K562 (cell line): ENCODE measurements around the gene SLC45A3. TPM values are rescaled to one million over a fixed set of nuclear protein-coding genes. Genes with fewer than 3 reads are reported as not detected.
A peak's percentile ranks its signal among the peaks of the same experiment; 100 is the strongest.

Experiments used
- CREB3 ChIP-seq: fragments of 450-650 bp; conservative IDR thresholded peaks from 2 replicates; pipeline ENCODE4 v1.6.1; 2016; ENCODE audit warnings: missing genetic modification characterization, low read depth, mild to moderate bottlenecking, missing compliant biosample characterization, moderate library complexity
- DEAF1 ChIP-seq: fragments of 450-650 bp; formaldehyde crosslinking; IDR thresholded peaks from 2 replicates; pipeline ENCODE4 v1.4.0; 2020; ENCODE audit warnings: mild to moderate bottlenecking, moderate library complexity
- E2F8 ChIP-seq: fragments of 450-650 bp; IDR thresholded peaks from 2 replicates; pipeline ENCODE4 v1.7.1; 2018; ENCODE audit warnings: mild to moderate bottlenecking, low read depth; ENCODE audit not compliant: partially characterized antibody
- EP300 ChIP-seq: IDR thresholded peaks from 2 replicates; pipeline ENCODE4 v1.6.1; 2012; ENCODE audit warnings: low read length, improper control_type of control experiment
- EZH2 ChIP-seq: IDR thresholded peaks from 2 replicates; pipeline ENCODE4 v1.6.1; 2012; ENCODE audit warnings: low read depth, mild to moderate bottlenecking, inconsistent platforms, low read length, borderline replicate concordance
- FOSL1 ChIP-seq: fragments of 200-800 bp; sonication (Bioruptor generic); conservative IDR thresholded peaks from 2 replicates; pipeline ENCODE4 v1.6.1; 2016; ENCODE audit warnings: missing genetic modification characterization, missing compliant biosample characterization
- GTF2A2 ChIP-seq: IDR thresholded peaks from 2 replicates; pipeline ENCODE4 v1.6.1; 2016; ENCODE audit warnings: mild to moderate bottlenecking, missing genetic modification characterization, missing compliant biosample characterization
- GTF2F1 ChIP-seq: IDR thresholded peaks from 2 replicates; pipeline ENCODE4 v1.6.1; 2011; ENCODE audit warnings: low read depth, low read length, improper control_type of control experiment
- HSF4 ChIP-seq: fragments of 250-450 bp; sonication (Bioruptor Pico); IDR thresholded peaks from 2 replicates; pipeline ENCODE4 v2.1.2; 2022; ENCODE audit warnings: mild to moderate bottlenecking, moderate library complexity, borderline replicate concordance
- JUN ChIP-seq, 2 experiments: sonication (generic) in 1 of 2; formaldehyde crosslinking in 1 of 2; IDR thresholded peaks; 2 replicates each; pipeline versions ENCODE4 v1.6.1 to v1.8.0; 2012 to 2022; ENCODE audit warnings: borderline replicate concordance in 2 of 2, mild to moderate bottlenecking in 2 of 2, improper control_type of control experiment in 1 of 2, low read depth in 1 of 2, low read length in 1 of 2, missing genetic modification reagents in 1 of 2
- NFIC ChIP-seq: fragments of 450-650 bp; IDR thresholded peaks from 2 replicates; pipeline ENCODE4 v1.6.1; 2017; ENCODE audit warnings: mild to moderate bottlenecking, inconsistent platforms
- PYGO2 ChIP-seq: fragments of 450-650 bp; IDR thresholded peaks from 2 replicates; pipeline ENCODE4 v1.6.1; 2016; ENCODE audit warnings: mild to moderate bottlenecking, missing genetic modification characterization, moderate library complexity, missing compliant biosample characterization
- RBM34 ChIP-seq: fragments of 200-400 bp; formaldehyde crosslinking; IDR thresholded peaks from 2 replicates; pipeline ENCODE4 v1.6.1; 2018; ENCODE audit warnings: low read length, borderline replicate concordance; ENCODE audit not compliant: insufficient read depth
- RHOXF2B ChIP-seq: fragments of 250-450 bp; sonication (Bioruptor Pico); conservative IDR thresholded peaks from 2 replicates; pipeline ENCODE4 v1.5.1; 2021
- SRSF7 ChIP-seq: fragments of 200-400 bp; formaldehyde crosslinking; optimal IDR thresholded peaks from 2 replicates; pipeline ENCODE3; 2017; ENCODE audit warnings: mild to moderate bottlenecking, low read depth, low read length
- XRCC3 ChIP-seq: fragments of 450-650 bp; IDR thresholded peaks from 2 replicates; pipeline ENCODE4 v1.6.1; 2017; ENCODE audit warnings: mild to moderate bottlenecking, moderate library complexity
- XRCC5 ChIP-seq: fragments of 200-400 bp; formaldehyde crosslinking; IDR thresholded peaks from 2 replicates; pipeline ENCODE4 v1.6.1; 2017; ENCODE audit warnings: low read depth, mild to moderate bottlenecking, low read length
- ZFP91 ChIP-seq: sonication (generic); formaldehyde crosslinking; IDR thresholded peaks from 2 replicates; pipeline ENCODE4 v1.8.0; 2022; ENCODE audit warnings: mild to moderate bottlenecking, missing genetic modification reagents
- ZNF586 ChIP-seq: fragments of 450-650 bp; formaldehyde crosslinking; conservative IDR thresholded peaks from 2 replicates; pipeline ENCODE4 v1.4.0; 2020; ENCODE audit warnings: mild to moderate bottlenecking, moderate library complexity
- ZNF780A ChIP-seq: fragments of 250-450 bp; sonication (Bioruptor Pico); IDR thresholded peaks from 2 replicates; pipeline ENCODE4 v1.5.0; 2021; ENCODE audit warnings: mild to moderate bottlenecking
- polyA plus RNA-seq, 8 experiments: library from polyadenylated mRNA; depleted of rRNA in 4 of 8; stranded (reverse) in 5 of 8; unstranded in 3 of 8; fragments of >200 nt; fragmentation: Nextera tagmentation in 2 of 8; fragmentation: Illumina TruSeq in 1 of 8; extraction: Ambion mirVana in 2 of 8; extraction: Trizol in 1 of 8; gene quantifications; 2 replicates each; pipeline versions ENCODE4 v1.2.1 to v1.2.3, GENCODE V29; 2011 to 2014; ENCODE audit warnings: inconsistent platforms in 1 of 8, missing spikeins in 1 of 8
- total RNA-seq, 7 experiments: library from RNA; depleted of rRNA in 6 of 7; stranded (reverse); fragments of >200 nt in 6 of 7; fragmentation: Illumina TruSeq in 2 of 7; extraction: Trizol in 2 of 7; gene quantifications; 2 replicates each; pipeline versions ENCODE4 v1.2.1 to v1.2.3, GENCODE V29; 2011 to 2021; ENCODE audit warnings: low replicate concordance in 1 of 7

Gene SLC45A3
- total and polyA plus RNA-seq, 9 of the 15 experiments (the other 6 are each of a cell fraction or from before 2014, with no cell fraction given): 0.06 to 3.3 (median 1.3) TPM

- TF ChIP-seq JUN (IDR thresholded peaks at IDR 0.05; ENCODE audit: borderline replicate concordance, low read depth, low read length): no peak
- TF ChIP-seq JUN (CRISPR knock-in tag; IDR thresholded peaks at IDR 0.05; ENCODE audit: borderline replicate concordance): no peak
- peak; percentile 61 for TF ChIP-seq EP300
- TF ChIP-seq GTF2A2 (tag): no peak
- TF ChIP-seq EZH2: no peak
- no peak for TF ChIP-seq GTF2F1
- TF ChIP-seq XRCC3: no peak
- 0 out of 2 replicates have a peak, but pooled peaks have one; percentile 5 for TF ChIP-seq DEAF1 (CRISPR knock-in tag)
- peak; percentile 28; the same call in 1 of the 2 replicates for TF ChIP-seq NFIC
- TF ChIP-seq CREB3: no peak
- peak; percentile 26 for TF ChIP-seq E2F8
- no peak for TF ChIP-seq ZNF780A (CRISPR knock-in tag)
- TF ChIP-seq SRSF7: no peak
- TF ChIP-seq RHOXF2B (CRISPR knock-in tag): no peak
- no peak for TF ChIP-seq HSF4 (CRISPR knock-in tag)
- TF ChIP-seq FOSL1: peak; percentile 89
- TF ChIP-seq ZFP91: no peak
- TF ChIP-seq PYGO2 (tag): no peak
- TF ChIP-seq ZNF586 (CRISPR knock-in tag): no peak
- TF ChIP-seq XRCC5: no peak
- TF ChIP-seq RBM34: no peak
These were observed 26.5 kb upstream of the SLC45A3 start (continued) for GRCh38 chr1:205706601-205707502.
